ENCODE results near the gene SLC25A19. TPM values are rescaled to one million over a fixed set of nuclear protein-coding genes. Genes with fewer than 3 reads are reported as not detected.
A peak's percentile ranks its signal among the peaks of the same experiment; 100 is the strongest.

Gene SLC25A19
- 59.2 TPM for polyA plus RNA-seq (2012; ENCODE audit: low read depth, missing spikeins)

- FAIRE-seq (peak; percentile 100), DNase-seq (ENCODE audit: insufficient read length, low spot score) (peak; percentile 92)
- TF ChIP-seq SPI1 (IDR thresholded peaks at IDR 0.05; ENCODE audit: low read depth, low read length) (no peak), POLR2AphosphoS5 (IDR thresholded peaks at IDR 0.05; ENCODE audit: low read depth, low read length) (peak; percentile 88), PAX5 (IDR thresholded peaks at IDR 0.05; ENCODE audit: insufficient read depth, low read length, severe bottlenecking) (no peak), POU2F2 (IDR thresholded peaks at IDR 0.05; ENCODE audit: low read depth, low read length) (peak; percentile 43; the same call in 1 of the 2 replicates), TAF1 (IDR thresholded peaks at IDR 0.05; ENCODE audit: low read depth, low read length) (peak; percentile 72; the same call in 1 of the 2 replicates), POLR2A (IDR thresholded peaks at IDR 0.05; ENCODE audit: low read depth, low read length) (peak; percentile 84)
Observed at GRCh38 chr17:75289115-75289831, at the start of gene SLC25A19. Gene SLC25A19 (minus strand): TSS chr17:75289433. CDS start chr17:75286764, 2,669 bp downstream.

GRCh38 chr17:75338335-75338734 lies 49.1 kb upstream of the SLC25A19 start:
- DNase-seq (ENCODE audit: insufficient read length, low spot score), result no peak
- no peak for FAIRE-seq
- TF ChIP-seq TAF1 (IDR thresholded peaks at IDR 0.05; ENCODE audit: low read depth, low read length), result no peak
- no peak for TF ChIP-seq POLR2A (IDR thresholded peaks at IDR 0.05; ENCODE audit: low read depth, low read length)
- TF ChIP-seq PAX5 (IDR thresholded peaks at IDR 0.05; ENCODE audit: insufficient read depth, low read length, severe bottlenecking), result no peak
- no peak for TF ChIP-seq POU2F2 (IDR thresholded peaks at IDR 0.05; ENCODE audit: low read depth, low read length)
- no peak for TF ChIP-seq SPI1 (IDR thresholded peaks at IDR 0.05; ENCODE audit: low read depth, low read length)
- no peak for TF ChIP-seq POLR2AphosphoS5 (IDR thresholded peaks at IDR 0.05; ENCODE audit: low read depth, low read length)

- DNase-seq (ENCODE audit: insufficient read length, low spot score), result no peak
- no peak for FAIRE-seq
- TF ChIP-seq TAF1 (IDR thresholded peaks at IDR 0.05; ENCODE audit: low read depth, low read length) (no peak), POLR2AphosphoS5 (IDR thresholded peaks at IDR 0.05; ENCODE audit: low read depth, low read length) (no peak), POU2F2 (IDR thresholded peaks at IDR 0.05; ENCODE audit: low read depth, low read length) (no peak), POLR2A (IDR thresholded peaks at IDR 0.05; ENCODE audit: low read depth, low read length) (no peak), PAX5 (IDR thresholded peaks at IDR 0.05; ENCODE audit: insufficient read depth, low read length, severe bottlenecking) (no peak), SPI1 (IDR thresholded peaks at IDR 0.05; ENCODE audit: low read depth, low read length) (no peak)
Observed at GRCh38 chr17:75335315-75335714, 46.1 kb upstream of the SLC25A19 start.

GRCh38 chr17:75334723-75335122 lies 45.5 kb upstream of the SLC25A19 start:
- TF ChIP-seq PAX5 (IDR thresholded peaks at IDR 0.05; ENCODE audit: insufficient read depth, low read length, severe bottlenecking) (no peak), POU2F2 (IDR thresholded peaks at IDR 0.05; ENCODE audit: low read depth, low read length) (no peak), POLR2AphosphoS5 (IDR thresholded peaks at IDR 0.05; ENCODE audit: low read depth, low read length) (no peak), POLR2A (IDR thresholded peaks at IDR 0.05; ENCODE audit: low read depth, low read length) (no peak), SPI1 (IDR thresholded peaks at IDR 0.05; ENCODE audit: low read depth, low read length) (no peak), TAF1 (IDR thresholded peaks at IDR 0.05; ENCODE audit: low read depth, low read length) (no peak)
- FAIRE-seq (no peak), DNase-seq (ENCODE audit: insufficient read length, low spot score) (no peak)

GRCh38 chr17:75331671-75332070 lies 42.4 kb upstream of the SLC25A19 start:
- TF ChIP-seq TAF1 (IDR thresholded peaks at IDR 0.05; ENCODE audit: low read depth, low read length) (no peak), POLR2A (IDR thresholded peaks at IDR 0.05; ENCODE audit: low read depth, low read length) (no peak), SPI1 (IDR thresholded peaks at IDR 0.05; ENCODE audit: low read depth, low read length) (no peak)
- FAIRE-seq (peak; percentile 51), DNase-seq (ENCODE audit: insufficient read length, low spot score) (no peak)

GRCh38 chr17:75327757-75328156 lies 38.5 kb upstream of the SLC25A19 start:
- FAIRE-seq, result no peak
- TF ChIP-seq POLR2AphosphoS5 (IDR thresholded peaks at IDR 0.05; ENCODE audit: low read depth, low read length), result no peak
- no peak for TF ChIP-seq TAF1 (IDR thresholded peaks at IDR 0.05; ENCODE audit: low read depth, low read length)
- no peak for TF ChIP-seq PAX5 (IDR thresholded peaks at IDR 0.05; ENCODE audit: insufficient read depth, low read length, severe bottlenecking)
- TF ChIP-seq POU2F2 (IDR thresholded peaks at IDR 0.05; ENCODE audit: low read depth, low read length), result no peak
- TF ChIP-seq SPI1 (IDR thresholded peaks at IDR 0.05; ENCODE audit: low read depth, low read length), result no peak
- TF ChIP-seq POLR2A (IDR thresholded peaks at IDR 0.05; ENCODE audit: low read depth, low read length), result no peak
- no peak for DNase-seq (ENCODE audit: insufficient read length, low spot score)

- FAIRE-seq, result no peak
- no peak for TF ChIP-seq SPI1 (IDR thresholded peaks at IDR 0.05; ENCODE audit: low read depth, low read length)
- no peak for TF ChIP-seq POLR2A (IDR thresholded peaks at IDR 0.05; ENCODE audit: low read depth, low read length)
- no peak for TF ChIP-seq POLR2AphosphoS5 (IDR thresholded peaks at IDR 0.05; ENCODE audit: low read depth, low read length)
- no peak for TF ChIP-seq POU2F2 (IDR thresholded peaks at IDR 0.05; ENCODE audit: low read depth, low read length)
- TF ChIP-seq TAF1 (IDR thresholded peaks at IDR 0.05; ENCODE audit: low read depth, low read length), result no peak
- TF ChIP-seq PAX5 (IDR thresholded peaks at IDR 0.05; ENCODE audit: insufficient read depth, low read length, severe bottlenecking), result no peak
- DNase-seq (ENCODE audit: insufficient read length, low spot score), result no peak
Observed at GRCh38 chr17:75326226-75326848, 37.1 kb upstream of the SLC25A19 start.

- no peak for TF ChIP-seq TAF1 (IDR thresholded peaks at IDR 0.05; ENCODE audit: low read depth, low read length)
- no peak for TF ChIP-seq SPI1 (IDR thresholded peaks at IDR 0.05; ENCODE audit: low read depth, low read length)
- no peak for TF ChIP-seq PAX5 (IDR thresholded peaks at IDR 0.05; ENCODE audit: insufficient read depth, low read length, severe bottlenecking)
- TF ChIP-seq POLR2AphosphoS5 (IDR thresholded peaks at IDR 0.05; ENCODE audit: low read depth, low read length), result no peak
- no peak for TF ChIP-seq POLR2A (IDR thresholded peaks at IDR 0.05; ENCODE audit: low read depth, low read length)
- TF ChIP-seq POU2F2 (IDR thresholded peaks at IDR 0.05; ENCODE audit: low read depth, low read length), result no peak
- DNase-seq (ENCODE audit: insufficient read length, low spot score) (no peak), FAIRE-seq (no peak)
Observed at GRCh38 chr17:75325827-75326225, 36.6 kb upstream of the SLC25A19 start.

GRCh38 chr17:75325348-75325747 lies 36.1 kb upstream of the SLC25A19 start:
- DNase-seq (ENCODE audit: insufficient read length, low spot score) (no peak), FAIRE-seq (no peak)
- no peak for TF ChIP-seq POLR2AphosphoS5 (IDR thresholded peaks at IDR 0.05; ENCODE audit: low read depth, low read length)
- TF ChIP-seq POLR2A (IDR thresholded peaks at IDR 0.05; ENCODE audit: low read depth, low read length), result no peak
- TF ChIP-seq POU2F2 (IDR thresholded peaks at IDR 0.05; ENCODE audit: low read depth, low read length), result no peak
- TF ChIP-seq TAF1 (IDR thresholded peaks at IDR 0.05; ENCODE audit: low read depth, low read length), result no peak
- no peak for TF ChIP-seq PAX5 (IDR thresholded peaks at IDR 0.05; ENCODE audit: insufficient read depth, low read length, severe bottlenecking)
- no peak for TF ChIP-seq SPI1 (IDR thresholded peaks at IDR 0.05; ENCODE audit: low read depth, low read length)

Data from GM12891 (cell line).